WTC11 (cell line): ENCODE data around the gene EEFSEC. TPM values are rescaled to one million over a fixed set of nuclear protein-coding genes. Genes with fewer than 3 reads are reported as not detected.

Experiments
- ATAC-seq: fragments of 200-7000 bp; cut with Tn5 transposase; 2 replicates; pipeline ENCODE4 v1.10.0; 2021; ENCODE audit warnings: mild to moderate bottlenecking, moderate library complexity
- CTCF ChIA-PET: fragments of 300-600 bp; sonication (Branson Sonifier 250); formaldehyde crosslinking; loops from one replicate; lab custom pipeline; 2021; ENCODE audit warnings: antibody characterized with exemption; lab: Charles Lee
- POLR2A ChIA-PET: fragments of 350-600 bp; sonication (Branson Sonifier 250); formaldehyde crosslinking; loops from one replicate; lab custom pipeline; 2021; ENCODE audit warnings: antibody characterized with exemption; lab: Charles Lee
- DNase-seq: peaks from one replicate; pipeline ENCODE4 v3.0.0; 2021; ENCODE audit warnings: low spot score
- H3K27ac Mint-ChIP-seq: 2 replicates; pipeline ENCODE4 v1.8.0; 2021; ENCODE audit warnings: mixed read lengths
- H3K27me3 Mint-ChIP-seq: 2 replicates; pipeline ENCODE4 v1.8.0; 2021; ENCODE audit warnings: low read depth, mild to moderate bottlenecking, moderate library complexity, mixed read lengths
- H3K36me3 Mint-ChIP-seq: 2 replicates; pipeline ENCODE4 v1.8.0; 2021; ENCODE audit warnings: mixed read lengths
- H3K4me1 Mint-ChIP-seq: 2 replicates; pipeline ENCODE4 v1.8.0; 2022; ENCODE audit warnings: mixed read lengths
- H3K4me3 Mint-ChIP-seq: 2 replicates; pipeline ENCODE4 v1.8.0; 2021; ENCODE audit warnings: mild to moderate bottlenecking, moderate library complexity, mixed read lengths
- H3K9me3 Mint-ChIP-seq: 2 replicates; pipeline ENCODE4 v1.8.0; 2021; ENCODE audit warnings: mixed read lengths
- ARID4B ChIP-seq: sonication (generic); formaldehyde crosslinking; IDR thresholded peaks from 2 replicates; pipeline ENCODE4 v1.8.0; 2023; ENCODE audit warnings: missing genetic modification reagents, mild to moderate bottlenecking, borderline replicate concordance
- ATF2 ChIP-seq: sonication (generic); formaldehyde crosslinking; IDR thresholded peaks from 2 replicates; pipeline ENCODE4 v1.8.1; 2022; ENCODE audit warnings: low read depth, missing genetic modification reagents, borderline replicate concordance
- CREB1 ChIP-seq: sonication (generic); formaldehyde crosslinking; IDR thresholded peaks from 2 replicates; pipeline ENCODE4 v1.8.0; 2023; ENCODE audit warnings: mild to moderate bottlenecking, missing genetic modification reagents
- EMX1 ChIP-seq: fragments of 250-450 bp; sonication (Bioruptor Pico); IDR thresholded peaks from 2 replicates; pipeline ENCODE4 v1.8.0; 2021; ENCODE audit warnings: mild to moderate bottlenecking
- FOXJ3 ChIP-seq: sonication (generic); formaldehyde crosslinking; IDR thresholded peaks from 2 replicates; pipeline ENCODE4 v1.9.0; 2021; ENCODE audit warnings: missing genetic modification reagents, mild to moderate bottlenecking, borderline replicate concordance
- FOXP1 ChIP-seq: sonication (generic); formaldehyde crosslinking; IDR thresholded peaks from 2 replicates; pipeline ENCODE4 v1.8.0; 2022; ENCODE audit warnings: missing genetic modification reagents, mild to moderate bottlenecking, moderate library complexity, borderline replicate concordance
- GTF2I ChIP-seq: fragments of 250-450 bp; sonication (Bioruptor Pico); conservative IDR thresholded peaks from 2 replicates; pipeline ENCODE4 v1.4.0; 2021; ENCODE audit warnings: mild to moderate bottlenecking
- KAT7 ChIP-seq: sonication (generic); formaldehyde crosslinking; IDR thresholded peaks from 2 replicates; pipeline ENCODE4 v1.8.1; 2023; ENCODE audit warnings: missing genetic modification reagents, mild to moderate bottlenecking, borderline replicate concordance
- NR1H2 ChIP-seq: sonication (generic); formaldehyde crosslinking; IDR thresholded peaks from 2 replicates; pipeline ENCODE4 v1.9.0; 2021; ENCODE audit warnings: mild to moderate bottlenecking, moderate library complexity, missing genetic modification reagents
- NR2C2 ChIP-seq: sonication (generic); formaldehyde crosslinking; IDR thresholded peaks from 2 replicates; pipeline ENCODE4 v1.8.0; 2022; ENCODE audit warnings: mild to moderate bottlenecking, missing genetic modification reagents
- RELA ChIP-seq: sonication (generic); formaldehyde crosslinking; IDR thresholded peaks from 2 replicates; pipeline ENCODE4 v1.8.1; 2022; ENCODE audit warnings: missing genetic modification reagents, mild to moderate bottlenecking, borderline replicate concordance
- SP1 ChIP-seq: sonication (generic); formaldehyde crosslinking; conservative IDR thresholded peaks from 2 replicates; pipeline ENCODE4 v1.8.1; 2022; ENCODE audit warnings: missing genetic modification reagents
- TEAD4 ChIP-seq: sonication (generic); formaldehyde crosslinking; IDR thresholded peaks from 2 replicates; pipeline ENCODE4 v1.8.0; 2022; ENCODE audit warnings: mild to moderate bottlenecking, missing genetic modification reagents
- ZNF138 ChIP-seq: sonication (generic); formaldehyde crosslinking; conservative IDR thresholded peaks from 2 replicates; pipeline ENCODE4 v1.8.1; 2022; ENCODE audit warnings: mild to moderate bottlenecking, moderate library complexity, missing genetic modification reagents
- ZNF317 ChIP-seq: sonication (generic); formaldehyde crosslinking; IDR thresholded peaks from 2 replicates; pipeline ENCODE4 v1.8.1; 2023; ENCODE audit warnings: low read depth, mild to moderate bottlenecking, moderate library complexity, missing genetic modification reagents, borderline replicate concordance
- total RNA-seq: library from RNA; stranded (reverse); gene quantifications from 3 replicates; pipeline ENCODE4 v1.2.3, GENCODE V29; 2021
- TF ChIP-seq, protein P1 (sequence below): sonication (generic); formaldehyde crosslinking; IDR thresholded peaks from 2 replicates; pipeline ENCODE4 v1.8.1; 2022; ENCODE audit warnings: mild to moderate bottlenecking, moderate library complexity, missing genetic modification reagents
- TF ChIP-seq, protein P2 (sequence below): sonication (generic); formaldehyde crosslinking; IDR thresholded peaks from 2 replicates; pipeline ENCODE4 v1.8.1; 2022; ENCODE audit warnings: mild to moderate bottlenecking, missing genetic modification reagents, moderate library complexity, borderline replicate concordance
- TF ChIP-seq, protein P3 (sequence below): sonication (generic); formaldehyde crosslinking; IDR thresholded peaks from 2 replicates; pipeline ENCODE4 v1.8.0; 2023; ENCODE audit warnings: mild to moderate bottlenecking, missing genetic modification reagents
- TF ChIP-seq, protein P4 (sequence below): sonication (generic); formaldehyde crosslinking; IDR thresholded peaks from 2 replicates; pipeline ENCODE4 v1.8.1; 2023; ENCODE audit warnings: mild to moderate bottlenecking, moderate library complexity, missing genetic modification reagents
- TF ChIP-seq, protein P5 (sequence below): fragments of 200-600 bp; IDR thresholded peaks from 2 replicates; pipeline ENCODE4 v1.8.0; 2022; ENCODE audit warnings: antibody characterized with exemption

Gene EEFSEC
- total RNA-seq, 1 experiment from 2014 or later: 13.7 TPM

- Mint-ChIP-seq H3K9me3 (0 out of 2 replicates have a peak, but pooled peaks cover 4% of the 10 kb centered on the region), H3K36me3 (no peaks in the 10 kb centered on the region), H3K4me3 (no peak overlapping the region), H3K4me1 (peaks cover 66% of the 10 kb centered on the region), H3K27me3 (peaks cover 32% of the 10 kb centered on the region), H3K27ac (no peak overlapping the region)
- ChIA-PET POLR2A (no interaction called here), CTCF (interaction anchor here (1.0 to 8.4 kb wide), 3 partner anchors 10 to 332 kb away, joined by 3 to 60 read pairs (median 4); no protein-coding TSS in a partner anchor)
- no peak for TF ChIP-seq TEAD4
- no peak for TF ChIP-seq SP1 (CRISPR knock-in tag)
- TF ChIP-seq, protein P1, sequence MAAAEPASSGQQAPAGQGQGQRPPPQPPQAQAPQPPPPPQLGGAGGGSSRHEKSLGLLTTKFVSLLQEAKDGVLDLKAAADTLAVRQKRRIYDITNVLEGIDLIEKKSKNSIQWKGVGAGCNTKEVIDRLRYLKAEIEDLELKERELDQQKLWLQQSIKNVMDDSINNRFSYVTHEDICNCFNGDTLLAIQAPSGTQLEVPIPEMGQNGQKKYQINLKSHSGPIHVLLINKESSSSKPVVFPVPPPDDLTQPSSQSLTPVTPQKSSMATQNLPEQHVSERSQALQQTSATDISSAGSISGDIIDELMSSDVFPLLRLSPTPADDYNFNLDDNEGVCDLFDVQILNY (CRISPR knock-in tag): no peak
- no peak for TF ChIP-seq ZNF138 (CRISPR knock-in tag)
- TF ChIP-seq, protein P2, sequence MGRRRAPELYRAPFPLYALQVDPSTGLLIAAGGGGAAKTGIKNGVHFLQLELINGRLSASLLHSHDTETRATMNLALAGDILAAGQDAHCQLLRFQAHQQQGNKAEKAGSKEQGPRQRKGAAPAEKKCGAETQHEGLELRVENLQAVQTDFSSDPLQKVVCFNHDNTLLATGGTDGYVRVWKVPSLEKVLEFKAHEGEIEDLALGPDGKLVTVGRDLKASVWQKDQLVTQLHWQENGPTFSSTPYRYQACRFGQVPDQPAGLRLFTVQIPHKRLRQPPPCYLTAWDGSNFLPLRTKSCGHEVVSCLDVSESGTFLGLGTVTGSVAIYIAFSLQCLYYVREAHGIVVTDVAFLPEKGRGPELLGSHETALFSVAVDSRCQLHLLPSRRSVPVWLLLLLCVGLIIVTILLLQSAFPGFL: no peak
- no peak for TF ChIP-seq ARID4B
- TF ChIP-seq, protein P3, sequence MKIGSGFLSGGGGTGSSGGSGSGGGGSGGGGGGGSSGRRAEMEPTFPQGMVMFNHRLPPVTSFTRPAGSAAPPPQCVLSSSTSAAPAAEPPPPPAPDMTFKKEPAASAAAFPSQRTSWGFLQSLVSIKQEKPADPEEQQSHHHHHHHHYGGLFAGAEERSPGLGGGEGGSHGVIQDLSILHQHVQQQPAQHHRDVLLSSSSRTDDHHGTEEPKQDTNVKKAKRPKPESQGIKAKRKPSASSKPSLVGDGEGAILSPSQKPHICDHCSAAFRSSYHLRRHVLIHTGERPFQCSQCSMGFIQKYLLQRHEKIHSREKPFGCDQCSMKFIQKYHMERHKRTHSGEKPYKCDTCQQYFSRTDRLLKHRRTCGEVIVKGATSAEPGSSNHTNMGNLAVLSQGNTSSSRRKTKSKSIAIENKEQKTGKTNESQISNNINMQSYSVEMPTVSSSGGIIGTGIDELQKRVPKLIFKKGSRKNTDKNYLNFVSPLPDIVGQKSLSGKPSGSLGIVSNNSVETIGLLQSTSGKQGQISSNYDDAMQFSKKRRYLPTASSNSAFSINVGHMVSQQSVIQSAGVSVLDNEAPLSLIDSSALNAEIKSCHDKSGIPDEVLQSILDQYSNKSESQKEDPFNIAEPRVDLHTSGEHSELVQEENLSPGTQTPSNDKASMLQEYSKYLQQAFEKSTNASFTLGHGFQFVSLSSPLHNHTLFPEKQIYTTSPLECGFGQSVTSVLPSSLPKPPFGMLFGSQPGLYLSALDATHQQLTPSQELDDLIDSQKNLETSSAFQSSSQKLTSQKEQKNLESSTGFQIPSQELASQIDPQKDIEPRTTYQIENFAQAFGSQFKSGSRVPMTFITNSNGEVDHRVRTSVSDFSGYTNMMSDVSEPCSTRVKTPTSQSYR (CRISPR knock-in tag): no peak
- no peak for TF ChIP-seq EMX1 (CRISPR knock-in tag)
- no peak for TF ChIP-seq ATF2 (CRISPR knock-in tag)
- no peak for TF ChIP-seq KAT7
- TF ChIP-seq FOXP1 (CRISPR knock-in tag): no peak
- TF ChIP-seq CREB1 (CRISPR knock-in tag): no peak
- TF ChIP-seq, protein P4, sequence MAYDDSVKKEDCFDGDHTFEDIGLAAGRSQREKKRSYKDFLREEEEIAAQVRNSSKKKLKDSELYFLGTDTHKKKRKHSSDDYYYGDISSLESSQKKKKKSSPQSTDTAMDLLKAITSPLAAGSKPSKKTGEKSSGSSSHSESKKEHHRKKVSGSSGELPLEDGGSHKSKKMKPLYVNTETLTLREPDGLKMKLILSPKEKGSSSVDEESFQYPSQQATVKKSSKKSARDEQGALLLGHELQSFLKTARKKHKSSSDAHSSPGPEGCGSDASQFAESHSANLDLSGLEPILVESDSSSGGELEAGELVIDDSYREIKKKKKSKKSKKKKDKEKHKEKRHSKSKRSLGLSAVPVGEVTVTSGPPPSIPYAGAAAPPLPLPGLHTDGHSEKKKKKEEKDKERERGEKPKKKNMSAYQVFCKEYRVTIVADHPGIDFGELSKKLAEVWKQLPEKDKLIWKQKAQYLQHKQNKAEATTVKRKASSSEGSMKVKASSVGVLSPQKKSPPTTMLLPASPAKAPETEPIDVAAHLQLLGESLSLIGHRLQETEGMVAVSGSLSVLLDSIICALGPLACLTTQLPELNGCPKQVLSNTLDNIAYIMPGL (CRISPR knock-in tag): no peak
- no peak for TF ChIP-seq GTF2I (CRISPR knock-in tag)
- no peak for TF ChIP-seq NR1H2 (CRISPR knock-in tag)
- TF ChIP-seq, protein P5, sequence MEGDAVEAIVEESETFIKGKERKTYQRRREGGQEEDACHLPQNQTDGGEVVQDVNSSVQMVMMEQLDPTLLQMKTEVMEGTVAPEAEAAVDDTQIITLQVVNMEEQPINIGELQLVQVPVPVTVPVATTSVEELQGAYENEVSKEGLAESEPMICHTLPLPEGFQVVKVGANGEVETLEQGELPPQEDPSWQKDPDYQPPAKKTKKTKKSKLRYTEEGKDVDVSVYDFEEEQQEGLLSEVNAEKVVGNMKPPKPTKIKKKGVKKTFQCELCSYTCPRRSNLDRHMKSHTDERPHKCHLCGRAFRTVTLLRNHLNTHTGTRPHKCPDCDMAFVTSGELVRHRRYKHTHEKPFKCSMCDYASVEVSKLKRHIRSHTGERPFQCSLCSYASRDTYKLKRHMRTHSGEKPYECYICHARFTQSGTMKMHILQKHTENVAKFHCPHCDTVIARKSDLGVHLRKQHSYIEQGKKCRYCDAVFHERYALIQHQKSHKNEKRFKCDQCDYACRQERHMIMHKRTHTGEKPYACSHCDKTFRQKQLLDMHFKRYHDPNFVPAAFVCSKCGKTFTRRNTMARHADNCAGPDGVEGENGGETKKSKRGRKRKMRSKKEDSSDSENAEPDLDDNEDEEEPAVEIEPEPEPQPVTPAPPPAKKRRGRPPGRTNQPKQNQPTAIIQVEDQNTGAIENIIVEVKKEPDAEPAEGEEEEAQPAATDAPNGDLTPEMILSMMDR: no peak
- TF ChIP-seq NR2C2 (CRISPR knock-in tag): no peak
- TF ChIP-seq FOXJ3: no peak
- TF ChIP-seq RELA (CRISPR knock-in tag): no peak
- no peak for TF ChIP-seq ZNF317 (CRISPR knock-in tag)
- no peak for DNase-seq
- no peak for ATAC-seq
Observed at GRCh38 chr3:128285042-128285966, 132.0 kb downstream of the EEFSEC start.
